T-helper 1 cell treated with Interleukin-12 subunit alpha and Interleukin-12 subunit beta and Interleukin-4 antibody, amounts not matched to agents 30 ng/mL and 1 ng/mL, for 36 hours (primary cell): ENCODE data around the gene ZNF558. TPM values are rescaled to one million over a fixed set of nuclear protein-coding genes. Genes with fewer than 3 reads are reported as not detected.
"Not testable (repeated sequence)": the region's sequence is repeated elsewhere in the genome, so short reads cannot be mapped to it uniquely, and the experiment has no call there.

Experiments
- intact Hi-C: fragments of 100-400 bp; cut with micrococcal nuclease; formaldehyde crosslinking; loops from one replicate; pipeline ENCODE4 v1.15.1; 2024
- total RNA-seq: library from RNA; stranded (reverse); gene quantifications from 2 replicates; pipeline ENCODE4 v1.2.3, GENCODE V29; 2022

ZNF558 gene
- total RNA-seq, 1 donor from 2014 or later = 16.0 TPM

DNA sequence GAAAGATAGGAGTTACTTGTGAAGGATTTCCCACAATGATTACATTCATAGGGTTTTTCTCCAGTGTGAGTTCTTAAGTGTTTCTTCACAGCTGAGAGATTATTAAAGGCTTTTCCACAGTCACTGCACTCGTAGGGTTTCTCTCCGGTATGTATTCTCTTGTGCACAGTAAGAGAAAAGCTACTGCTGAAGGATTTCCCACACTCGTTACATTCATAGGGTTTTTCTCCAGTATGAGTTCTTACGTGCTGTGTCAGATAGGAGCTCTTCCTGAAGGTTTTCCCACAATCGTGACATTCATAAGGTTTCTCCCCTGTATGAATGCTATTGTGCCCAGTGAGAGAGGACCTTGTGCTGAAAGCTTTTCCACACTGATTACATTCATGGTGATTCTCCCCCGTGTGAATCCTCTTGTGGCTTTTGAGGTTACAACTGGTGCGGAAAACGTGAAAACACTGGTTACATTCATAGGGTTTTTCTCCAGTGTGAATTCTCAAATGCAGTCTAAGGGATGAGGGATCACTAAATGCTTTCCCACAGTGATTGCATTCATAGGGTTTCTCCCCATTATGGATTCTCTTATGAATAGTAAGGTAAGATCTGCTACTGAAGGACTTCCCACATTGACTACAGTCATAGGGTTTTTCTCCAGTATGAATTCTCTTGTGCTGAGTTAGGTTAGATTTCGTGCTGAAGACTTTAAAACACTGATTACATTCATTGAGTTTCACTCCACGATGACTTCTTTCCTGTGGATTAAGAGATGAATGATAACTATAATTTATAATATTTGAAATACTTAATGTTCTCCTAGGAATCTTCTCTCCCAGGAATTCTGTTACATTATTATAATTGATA lies 20.6 kb downstream of the ZNF558 start:
- intact Hi-C loops = no loop called here

DNA sequence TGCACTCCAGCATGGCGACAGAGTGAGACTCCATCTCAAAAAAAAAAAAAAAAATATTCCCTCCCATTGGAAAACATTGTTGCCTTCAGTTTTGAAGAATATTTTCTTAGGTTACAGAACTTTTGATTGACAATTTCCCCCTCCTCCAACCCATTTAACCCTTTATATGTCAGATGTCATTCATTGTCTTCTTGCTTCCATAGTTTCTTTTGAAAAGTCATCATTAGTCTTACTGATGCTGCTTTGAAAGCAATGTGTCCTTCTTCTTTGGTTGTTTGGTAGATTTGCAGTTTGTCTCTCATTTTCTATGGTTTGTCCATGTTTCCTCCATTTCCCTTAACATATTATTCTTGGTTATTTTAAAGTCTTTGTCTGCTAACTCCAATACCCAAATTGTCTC lies 25.4 kb downstream of the ZNF558 start:
- intact Hi-C loops = no loop called here

DNA sequence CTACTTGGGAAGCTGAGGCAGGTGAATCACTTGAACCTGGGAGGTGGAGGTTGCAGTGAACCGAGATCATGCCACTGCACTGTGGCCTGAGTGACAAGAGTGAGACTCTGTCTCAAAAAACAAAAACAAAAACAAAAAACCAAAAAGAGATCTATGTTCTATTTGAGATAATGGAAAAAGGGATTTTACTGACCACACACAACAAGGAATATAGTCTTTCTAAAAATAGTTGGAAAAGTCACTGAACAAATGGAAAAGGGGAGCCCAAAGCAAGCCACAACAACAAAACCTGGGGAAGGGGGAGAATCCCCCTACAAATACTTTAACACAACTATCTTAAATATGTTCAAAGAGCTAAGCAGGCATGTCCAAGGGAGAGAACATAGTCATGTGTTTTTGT lies 37.3 kb downstream of the ZNF558 start:
- intact Hi-C loops = no loop called here

DNA sequence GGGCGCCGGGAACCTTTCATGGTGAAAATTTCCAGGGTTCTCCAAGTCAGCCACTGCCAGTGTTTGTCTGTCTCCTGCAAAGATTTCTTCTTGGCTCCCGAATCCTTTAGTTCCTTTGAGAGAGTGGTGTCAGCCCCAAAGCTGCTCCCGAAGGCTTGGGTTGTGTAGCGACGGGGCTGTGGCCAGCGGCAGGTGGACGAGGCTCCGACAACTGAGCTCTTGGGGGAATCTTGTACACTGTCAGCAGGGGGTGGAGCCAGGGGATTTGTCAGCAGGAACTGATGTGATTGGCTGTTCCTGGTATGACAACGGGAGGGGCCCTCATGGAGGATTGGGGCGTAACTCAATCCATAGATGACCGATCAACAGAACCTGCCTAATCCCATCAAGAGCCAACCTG lies 58.5 kb downstream of the ZNF558 start:
- intact Hi-C loops = not testable (repeated sequence)

DNA sequence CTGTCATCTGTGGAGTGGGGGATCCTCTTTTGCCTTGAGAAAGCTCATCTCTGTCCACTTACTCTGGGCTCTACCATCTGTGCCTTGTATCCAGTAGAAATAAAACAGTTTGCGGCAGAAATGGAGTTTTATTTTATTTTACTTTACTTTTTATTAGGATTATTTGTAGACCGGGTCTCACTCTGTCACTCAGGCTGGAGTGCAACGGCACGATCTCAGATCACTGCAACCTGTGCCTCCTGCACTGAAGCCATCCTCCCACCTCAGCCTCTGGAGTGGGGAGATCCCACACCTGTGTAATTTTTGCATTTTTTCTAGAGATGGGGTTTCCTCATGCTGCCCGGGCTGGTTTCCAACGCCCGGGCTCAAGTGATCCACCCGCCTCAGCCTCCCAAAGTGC lies 62.8 kb downstream of the ZNF558 start:
- intact Hi-C loops = not testable (repeated sequence)

DNA sequence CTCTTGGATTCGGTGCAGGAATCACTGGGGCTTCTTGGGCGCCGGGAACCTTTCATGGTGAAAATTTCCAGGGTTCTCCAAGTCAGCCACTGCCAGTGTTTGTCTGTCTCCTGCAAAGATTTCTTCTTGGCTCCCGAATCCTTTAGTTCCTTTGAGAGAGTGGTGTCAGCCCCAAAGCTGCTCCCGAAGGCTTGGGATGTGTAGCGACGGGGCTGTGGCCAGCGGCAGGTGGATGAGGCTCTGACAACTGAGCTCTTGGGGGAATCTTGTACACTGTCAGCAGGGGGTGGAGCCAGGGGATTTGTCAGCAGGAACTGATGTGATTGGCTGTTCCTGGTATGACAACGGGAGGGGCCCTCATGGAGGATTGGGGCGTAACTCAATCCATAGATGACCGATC lies 64.8 kb downstream of the ZNF558 start:
- intact Hi-C loops = not testable (repeated sequence)

Other genes with a start within 250 kb of the ZNF558 start
- 9.9 and 10.1 TPM in 2 replicates for gene ADAMTS10, start 221.6 kb downstream of the ZNF558 start, total RNA-seq
- gene NFILZ, start 201.7 kb downstream of the ZNF558 start, total RNA-seq = not detected in 2 replicates
- not detected in 2 replicates for gene ACTL9, start 133.5 kb downstream of the ZNF558 start, total RNA-seq
- 0.12 TPM in 1 of 2 replicates, not detected in the other for gene OR2Z1, start 110.7 kb downstream of the ZNF558 start, total RNA-seq
- gene MBD3L1, start 73 bp upstream of the ZNF558 start, total RNA-seq = not detected in 2 replicates
- not detected in 2 replicates for gene MUC16, start 178.1 kb upstream of the ZNF558 start, total RNA-seq